HPDE6-E6E7 (cell line): Measurements from ENCODE around the gene ATP5PF.
"Not testable (repeated sequence)": the region's sequence is repeated elsewhere in the genome, so short reads cannot be mapped to it uniquely, and the experiment has no call there.

ENCODE experiments used
- DNase-seq: peaks from one replicate; pipeline ENCODE4 v3.0.0; 2011; ENCODE audit warnings: missing footprints; ENCODE audit errors: extremely low spot score

ATP5PF gene

GRCh38 chr21:25734904-25735645 lies at the start of gene ATP5PF, which contains the start of gene GABPA:
Gene ATP5PF, minus strand, starts transcription at chr21:25734904. Its CDS starts 5,110 bp downstream, at chr21:25729794.
Gene GABPA, plus strand, starts transcription at chr21:25734972. Its CDS starts 6,627 bp downstream, at chr21:25741599.
- DNase-seq, result peak; percentile 83

GRCh38 chr21:25778126-25778875 lies 43.6 kb upstream of the ATP5PF start:
- not testable (repeated sequence) for DNase-seq

GRCh38 chr21:25776440-25776839 lies 41.7 kb upstream of the ATP5PF start:
- no peak for DNase-seq

- no peak for DNase-seq
These were observed 38.0 kb upstream of the ATP5PF start for GRCh38 chr21:25772686-25773085.

- DNase-seq, result no peak
These were observed 33.2 kb upstream of the ATP5PF start for GRCh38 chr21:25767921-25768320.

- no peak for DNase-seq
These were observed 29.4 kb upstream of the ATP5PF start for GRCh38 chr21:25764065-25764464.

GRCh38 chr21:25760677-25761076 lies 26.0 kb upstream of the ATP5PF start:
- no peak for DNase-seq

GRCh38 chr21:25760061-25760460 lies 25.4 kb upstream of the ATP5PF start:
- no peak for DNase-seq

- no peak for DNase-seq
These were observed 24.9 kb upstream of the ATP5PF start for GRCh38 chr21:25759573-25759972.

- no peak for DNase-seq
These were observed 22.8 kb upstream of the ATP5PF start for GRCh38 chr21:25757531-25757930.

GRCh38 chr21:25756190-25756932 lies 21.7 kb upstream of the ATP5PF start:
- DNase-seq, result no peak

- no peak for DNase-seq
These were observed 17.7 kb upstream of the ATP5PF start for GRCh38 chr21:25752416-25752815.

GRCh38 chr21:25750085-25750484 lies 15.4 kb upstream of the ATP5PF start:
- DNase-seq, result no peak

GRCh38 chr21:25744854-25745253 lies 10.2 kb upstream of the ATP5PF start:
- DNase-seq, result no peak

- DNase-seq, result no peak
These were observed 8.2 kb upstream of the ATP5PF start for GRCh38 chr21:25742900-25743299.

- DNase-seq, result no peak
These were observed 2.7 kb upstream of the ATP5PF start for GRCh38 chr21:25737421-25737820.

- peak; percentile 36 for DNase-seq
These were observed 1.2 kb upstream of the ATP5PF start for GRCh38 chr21:25735646-25736597.

- DNase-seq, result no peak
These were observed 125 bp downstream of the ATP5PF start for GRCh38 chr21:25734654-25734903.

- no peak for DNase-seq
These were observed 648 bp downstream of the ATP5PF start for GRCh38 chr21:25733859-25734653.

- no peak for DNase-seq
These were observed 2.5 kb downstream of the ATP5PF start for GRCh38 chr21:25732091-25732760.
